HCT116 (cell line): ENCODE data around the gene SLC5A12. TPM values are rescaled to one million over a fixed set of nuclear protein-coding genes. Genes with fewer than 3 reads are reported as not detected.

ENCODE experiments used
- ATAC-seq: fragments of 200-7000 bp; cut with Tn5 transposase; 2 replicates; pipeline ENCODE4 v1.9.1; 2020; ENCODE audit warnings: mild to moderate bottlenecking, moderate library complexity
- BruUV-seq: library from RNA; stranded (reverse); fragments of 400-500 nt; replicated peaks from 2 replicates; lab custom pipeline; 2021; lab: Mats Ljungman, UMichigan
- CTCF ChIA-PET: fragments of 300-600 bp; sonication (Branson Sonifier 250); formaldehyde crosslinking; loops from one replicate; lab custom pipeline; 2021; ENCODE audit warnings: antibody characterized with exemption; lab: Charles Lee
- POLR2A ChIA-PET: fragments of 300-600, 350-600 bp; sonication (Branson Sonifier 250); formaldehyde crosslinking; loops from one replicate; lab custom pipeline; 2021; ENCODE audit warnings: antibody characterized with exemption; lab: Charles Lee
- RAD21 ChIA-PET, 2 experiments: fragments of 300-600 bp; sonication (Branson Sonifier 250); formaldehyde crosslinking; loops; one replicate each; lab custom pipeline; 2023; ENCODE audit warnings: low total read pairs in 2 of 2; ENCODE audit not compliant: uncharacterized antibody in 2 of 2, unreplicated experiment in 2 of 2, low non-redundant PET in 1 of 2; lab: Charles Lee
- DNase-seq: peaks from one replicate; pipeline ENCODE4 v3.0.0-alpha.2; 2010; ENCODE audit warnings: low read depth, low spot score
- H2AFZ ChIP-seq: fragments of 200-600 bp; shearing (Covaris generic), sonication (generic); 2 replicates; pipeline ENCODE4 v1.6.1; 2017; ENCODE audit warnings: low read depth, mixed run types, mixed read lengths, antibody characterized with exemption, low read length; ENCODE audit not compliant: poor library complexity, severe bottlenecking
- H3K27ac ChIP-seq: 2 replicates; pipeline ENCODE4 v1.5.1; 2012; ENCODE audit warnings: low read depth, low read length
- H3K27me3 ChIP-seq: fragments of 200-600 bp; sonication (generic); 2 replicates; pipeline ENCODE4 v1.6.1; 2016; ENCODE audit warnings: mixed run types, low read length, mixed read lengths; ENCODE audit not compliant: insufficient read depth
- H3K36me3 ChIP-seq, 2 experiments: fragments of 200-500 bp in 1 of 2; fragments of 200-600 bp in 1 of 2; sonication (Bioruptor generic) in 1 of 2; sonication (generic) in 1 of 2; 2 replicates each; pipeline versions ENCODE4 v1.5.1 to v1.6.1; 2014 to 2016; ENCODE audit warnings: low read length in 2 of 2, inconsistent platforms in 1 of 2, mixed read lengths in 1 of 2, mixed run types in 1 of 2; ENCODE audit not compliant: insufficient read depth in 2 of 2, control insufficient read depth in 1 of 2
- H3K4me1 ChIP-seq, 2 experiments: fragments of 200-600 bp in 1 of 2; sonication (generic) in 1 of 2; 2 replicates each; pipeline versions ENCODE4 v1.5.1 to v1.6.1; 2012 to 2017; ENCODE audit warnings: low read length in 2 of 2, inconsistent platforms in 1 of 2, mild to moderate bottlenecking in 1 of 2, mixed read lengths in 1 of 2, mixed run types in 1 of 2, moderate library complexity in 1 of 2; ENCODE audit not compliant: insufficient read depth in 2 of 2, control insufficient read depth in 1 of 2
- H3K4me2 ChIP-seq: fragments of 200-600 bp; sonication (generic); 2 replicates; pipeline ENCODE4 v1.6.1; 2017; ENCODE audit warnings: mixed run types, low read length, mixed read lengths
- H3K4me3 ChIP-seq, 2 experiments: fragments of 200-600 bp in 1 of 2; sonication (generic) in 1 of 2; replicated peaks in 1 of 2; 2 replicates each; pipeline ENCODE4 v1.5.1; 2011 to 2016; ENCODE audit warnings: low read length in 2 of 2, control low read depth in 1 of 2, low read depth in 1 of 2, mild to moderate bottlenecking in 1 of 2, mixed read lengths in 1 of 2, mixed run types in 1 of 2
- H3K79me2 ChIP-seq: fragments of 200-600 bp; sonication (generic); 2 replicates; pipeline ENCODE4 v1.6.1; 2017; ENCODE audit warnings: mild to moderate bottlenecking, mixed run types, low read length, moderate library complexity, mixed read lengths; ENCODE audit not compliant: insufficient read depth
- H3K9ac ChIP-seq: fragments of 200-600 bp; sonication (generic); 2 replicates; pipeline ENCODE4 v1.6.1; 2016; ENCODE audit warnings: low read length, mixed read lengths
- H3K9me2 ChIP-seq: fragments of 200-600 bp; sonication (generic), shearing (Covaris generic); 2 replicates; pipeline ENCODE4 v1.6.1; 2017; ENCODE audit warnings: mixed run types, mild to moderate bottlenecking, moderate library complexity; ENCODE audit not compliant: insufficient read depth
- H3K9me3 ChIP-seq, 2 experiments: fragments of 200-500 bp in 1 of 2; fragments of 200-600 bp in 1 of 2; sonication (Bioruptor generic) in 1 of 2; sonication (generic) in 1 of 2; 2 replicates each; pipeline ENCODE4 v1.6.1; 2014 to 2017; ENCODE audit warnings: low read length in 2 of 2, mixed read lengths in 2 of 2, inconsistent platforms in 1 of 2, low read depth in 1 of 2, mild to moderate bottlenecking in 1 of 2, mixed run types in 1 of 2, moderate library complexity in 1 of 2; ENCODE audit not compliant: control insufficient read depth in 1 of 2, insufficient read depth in 1 of 2
- H4K20me1 ChIP-seq: fragments of 200-600 bp; sonication (generic), shearing (Covaris generic); 2 replicates; pipeline ENCODE4 v1.6.1; 2017; ENCODE audit warnings: mixed run types, mild to moderate bottlenecking, moderate library complexity; ENCODE audit not compliant: insufficient read depth
- CBX3 ChIP-seq: IDR thresholded peaks from 2 replicates; pipeline ENCODE4 v1.6.1; 2012; ENCODE audit warnings: low read depth
- EZH2phosphoT487 ChIP-seq: fragments of 200-600 bp; IDR thresholded peaks from 2 replicates; pipeline ENCODE4 v1.6.1; 2018; ENCODE audit warnings: antibody characterized with exemption, borderline replicate concordance
- FOSL1 ChIP-seq: IDR thresholded peaks from 2 replicates; pipeline ENCODE4 v1.6.1; 2012; ENCODE audit warnings: low read depth
- JUND ChIP-seq: IDR thresholded peaks from 2 replicates; pipeline ENCODE4 v1.6.1; 2012
- POLR2A ChIP-seq: IDR thresholded peaks from 2 replicates; pipeline ENCODE4 v1.7.0; 2011; ENCODE audit warnings: borderline replicate concordance; ENCODE audit not compliant: insufficient read depth, insufficient read length; ENCODE audit errors: extremely low read depth
- POLR2AphosphoS5 ChIP-seq: IDR thresholded peaks from 2 replicates; pipeline ENCODE4 v1.6.1; 2011; ENCODE audit warnings: mild to moderate bottlenecking, low read depth, low read length, moderate library complexity
- SP1 ChIP-seq: IDR thresholded peaks from 2 replicates; pipeline ENCODE4 v1.6.1; 2012; ENCODE audit warnings: low read depth
- ZFX ChIP-seq: fragments of 450-650 bp; IDR thresholded peaks from 2 replicates; pipeline ENCODE4 v1.6.1; 2017
- intact Hi-C: fragments of 100-400 bp; cut with micrococcal nuclease; formaldehyde crosslinking; loops from 2 replicates; pipeline ENCODE4 v1.10.0; 2022
- total RNA-seq: library from RNA; stranded (reverse); gene quantifications from one replicate; pipeline ENCODE4 v1.2.1, GENCODE V29; 2021; ENCODE audit not compliant: unreplicated experiment
- TF ChIP-seq, protein P1 (sequence below): IDR thresholded peaks from 2 replicates; pipeline ENCODE4 v1.6.1; 2012
- TF ChIP-seq, protein P2 (sequence below), 3 experiments: fragments of 200-600 bp in 1 of 3; sonication (generic) in 1 of 3; IDR thresholded peaks in 2 of 3; conservative IDR thresholded peaks in 1 of 3; 2 replicates each; pipeline ENCODE4 v1.5.1; 2012 to 2017; ENCODE audit warnings: low read depth in 2 of 3, low read length in 2 of 3, antibody characterized with exemption in 1 of 3, borderline replicate concordance in 1 of 3, control low read depth in 1 of 3, mild to moderate bottlenecking in 1 of 3, mixed read lengths in 1 of 3, mixed run types in 1 of 3, moderate library complexity in 1 of 3; ENCODE audit not compliant: insufficient read depth in 1 of 3
- TF ChIP-seq, protein P3 (sequence below): IDR thresholded peaks from 2 replicates; pipeline ENCODE4 v1.6.1; 2011; ENCODE audit warnings: mild to moderate bottlenecking, low read length, moderate library complexity; ENCODE audit not compliant: insufficient replicate concordance; ENCODE audit errors: extremely low read depth

The SLC5A12 gene
- total RNA-seq, 1 experiment from 2014 or later: not detected

GRCh38 chr11:26730414-26731083, 8.7 kb upstream of the SLC5A12 start:
- no peaks in the 10 kb centered on the region for H3K36me3 ChIP-seq
- H3K4me2 ChIP-seq: no peak overlapping the region
- intact Hi-C loops: no loop called here
- POLR2A ChIA-PET: no interaction called here
- RAD21 ChIA-PET: no interaction called here
- no peak for ATAC-seq
- no peaks in the 10 kb centered on the region for H3K9me2 ChIP-seq
- no peaks in the 10 kb centered on the region for H3K27me3 ChIP-seq
- H4K20me1 ChIP-seq: no peaks in the 10 kb centered on the region
- no peak overlapping the region for H2AFZ ChIP-seq
- CTCF ChIA-PET: no interaction called here
- DNase-seq: no peak
- no peak overlapping the region for H3K9ac ChIP-seq
- no peak overlapping the region for H3K27ac ChIP-seq
- H3K9me3 ChIP-seq: peaks cover 0 to 7% of the 10 kb centered on the region in 2 experiments; a peak in 1 of 4 replicates
- H3K4me3 ChIP-seq: no peak overlapping the region
- H3K4me1 ChIP-seq: no peaks in the 10 kb centered on the region
- TF ChIP-seq SP1: no peak
- no peak for TF ChIP-seq JUND
- TF ChIP-seq, protein P1, sequence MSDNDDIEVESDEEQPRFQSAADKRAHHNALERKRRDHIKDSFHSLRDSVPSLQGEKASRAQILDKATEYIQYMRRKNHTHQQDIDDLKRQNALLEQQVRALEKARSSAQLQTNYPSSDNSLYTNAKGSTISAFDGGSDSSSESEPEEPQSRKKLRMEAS: no peak
- TF ChIP-seq ZFX: no peak
- no peak for TF ChIP-seq POLR2AphosphoS5
- no peak for TF ChIP-seq POLR2A
- TF ChIP-seq FOSL1: no peak
- TF ChIP-seq EZH2phosphoT487: no peak
- TF ChIP-seq, protein P2, sequence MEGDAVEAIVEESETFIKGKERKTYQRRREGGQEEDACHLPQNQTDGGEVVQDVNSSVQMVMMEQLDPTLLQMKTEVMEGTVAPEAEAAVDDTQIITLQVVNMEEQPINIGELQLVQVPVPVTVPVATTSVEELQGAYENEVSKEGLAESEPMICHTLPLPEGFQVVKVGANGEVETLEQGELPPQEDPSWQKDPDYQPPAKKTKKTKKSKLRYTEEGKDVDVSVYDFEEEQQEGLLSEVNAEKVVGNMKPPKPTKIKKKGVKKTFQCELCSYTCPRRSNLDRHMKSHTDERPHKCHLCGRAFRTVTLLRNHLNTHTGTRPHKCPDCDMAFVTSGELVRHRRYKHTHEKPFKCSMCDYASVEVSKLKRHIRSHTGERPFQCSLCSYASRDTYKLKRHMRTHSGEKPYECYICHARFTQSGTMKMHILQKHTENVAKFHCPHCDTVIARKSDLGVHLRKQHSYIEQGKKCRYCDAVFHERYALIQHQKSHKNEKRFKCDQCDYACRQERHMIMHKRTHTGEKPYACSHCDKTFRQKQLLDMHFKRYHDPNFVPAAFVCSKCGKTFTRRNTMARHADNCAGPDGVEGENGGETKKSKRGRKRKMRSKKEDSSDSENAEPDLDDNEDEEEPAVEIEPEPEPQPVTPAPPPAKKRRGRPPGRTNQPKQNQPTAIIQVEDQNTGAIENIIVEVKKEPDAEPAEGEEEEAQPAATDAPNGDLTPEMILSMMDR (IDR thresholded peaks at IDR 0.05 in 2 of 3, conservative IDR thresholded peaks at IDR 0.05 in 1 of 3; ENCODE audit: borderline replicate concordance in 1 of 3, insufficient read depth in 1 of 3, low read depth in 2 of 3, low read length in 2 of 3): no peak
- TF ChIP-seq, protein P3, sequence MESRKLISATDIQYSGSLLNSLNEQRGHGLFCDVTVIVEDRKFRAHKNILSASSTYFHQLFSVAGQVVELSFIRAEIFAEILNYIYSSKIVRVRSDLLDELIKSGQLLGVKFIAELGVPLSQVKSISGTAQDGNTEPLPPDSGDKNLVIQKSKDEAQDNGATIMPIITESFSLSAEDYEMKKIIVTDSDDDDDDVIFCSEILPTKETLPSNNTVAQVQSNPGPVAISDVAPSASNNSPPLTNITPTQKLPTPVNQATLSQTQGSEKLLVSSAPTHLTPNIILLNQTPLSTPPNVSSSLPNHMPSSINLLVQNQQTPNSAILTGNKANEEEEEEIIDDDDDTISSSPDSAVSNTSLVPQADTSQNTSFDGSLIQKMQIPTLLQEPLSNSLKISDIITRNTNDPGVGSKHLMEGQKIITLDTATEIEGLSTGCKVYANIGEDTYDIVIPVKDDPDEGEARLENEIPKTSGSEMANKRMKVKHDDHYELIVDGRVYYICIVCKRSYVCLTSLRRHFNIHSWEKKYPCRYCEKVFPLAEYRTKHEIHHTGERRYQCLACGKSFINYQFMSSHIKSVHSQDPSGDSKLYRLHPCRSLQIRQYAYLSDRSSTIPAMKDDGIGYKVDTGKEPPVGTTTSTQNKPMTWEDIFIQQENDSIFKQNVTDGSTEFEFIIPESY: no peak
- no peak for TF ChIP-seq CBX3
- BruUV-seq: no TSS peak
- H3K79me2 ChIP-seq: no peaks in the 10 kb centered on the region
